Stimulated activated CD4-positive, alpha-beta T cell treated with anti-CD3 and anti-CD28 coated beads, Interleukin-1b, Interleukin-23, amount 100 ng/mL, for 1 hour (primary cell): Measurements from ENCODE around the gene ZNF646.
"Not testable (repeated sequence)": the region's sequence is repeated elsewhere in the genome, so short reads cannot be mapped to it uniquely, and the experiment has no call there.

Experiments used
- DNase-seq, 2 donors: peaks; one replicate each; pipeline ENCODE4 v3.0.0-alpha.2; 2020; ENCODE audit warnings: low read depth in 2 of 2

The ZNF646 gene

GRCh38 chr16:31084584-31085302, 10.5 kb downstream of the ZNF646 start:
- no peak for DNase-seq

GRCh38 chr16:31085411-31085810, 11.2 kb downstream of the ZNF646 start:
- no peak for DNase-seq

- DNase-seq, result no peak
Measured at GRCh38 chr16:31085873-31086628, 11.8 kb downstream of the ZNF646 start.

DNA sequence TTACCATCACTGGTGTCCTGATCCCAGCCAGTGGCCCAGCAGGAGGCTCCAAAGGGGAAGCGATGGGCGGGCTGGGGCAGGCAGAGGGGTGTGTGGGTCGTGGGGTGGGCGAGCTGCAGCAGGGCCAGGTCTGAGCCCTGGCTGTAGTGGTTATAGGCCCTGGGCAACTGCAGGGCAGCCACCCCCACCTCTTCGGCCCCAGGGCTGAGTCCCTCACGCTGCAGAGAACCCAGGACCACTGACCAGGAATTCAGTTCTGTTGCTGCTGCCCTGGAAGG, 12.3 kb downstream of the ZNF646 start:
- no peak for DNase-seq

DNA sequence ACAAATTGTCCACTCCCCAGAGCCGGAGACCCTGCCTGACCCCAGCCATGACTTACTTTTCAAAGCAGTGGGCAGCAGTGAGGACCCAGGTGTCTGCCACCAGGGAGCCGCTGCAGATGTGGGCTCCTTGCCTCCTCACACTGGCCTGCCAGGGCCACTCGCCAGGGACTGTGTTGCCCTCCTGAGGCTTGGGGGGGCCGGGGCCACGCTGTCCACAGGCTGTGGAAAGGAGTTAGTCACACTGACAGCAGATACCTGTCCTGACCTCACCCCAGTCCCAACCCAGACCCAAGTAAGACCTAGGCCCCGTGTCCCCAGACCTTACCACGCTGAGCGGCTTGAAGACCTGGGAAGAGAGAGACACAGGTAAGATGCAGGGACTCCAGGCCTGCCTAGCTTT, 13.3 kb downstream of the ZNF646 start:
- no peak for DNase-seq

- no peak for DNase-seq
Measured at GRCh38 chr16:31087971-31088370, 13.7 kb downstream of the ZNF646 start.

DNA sequence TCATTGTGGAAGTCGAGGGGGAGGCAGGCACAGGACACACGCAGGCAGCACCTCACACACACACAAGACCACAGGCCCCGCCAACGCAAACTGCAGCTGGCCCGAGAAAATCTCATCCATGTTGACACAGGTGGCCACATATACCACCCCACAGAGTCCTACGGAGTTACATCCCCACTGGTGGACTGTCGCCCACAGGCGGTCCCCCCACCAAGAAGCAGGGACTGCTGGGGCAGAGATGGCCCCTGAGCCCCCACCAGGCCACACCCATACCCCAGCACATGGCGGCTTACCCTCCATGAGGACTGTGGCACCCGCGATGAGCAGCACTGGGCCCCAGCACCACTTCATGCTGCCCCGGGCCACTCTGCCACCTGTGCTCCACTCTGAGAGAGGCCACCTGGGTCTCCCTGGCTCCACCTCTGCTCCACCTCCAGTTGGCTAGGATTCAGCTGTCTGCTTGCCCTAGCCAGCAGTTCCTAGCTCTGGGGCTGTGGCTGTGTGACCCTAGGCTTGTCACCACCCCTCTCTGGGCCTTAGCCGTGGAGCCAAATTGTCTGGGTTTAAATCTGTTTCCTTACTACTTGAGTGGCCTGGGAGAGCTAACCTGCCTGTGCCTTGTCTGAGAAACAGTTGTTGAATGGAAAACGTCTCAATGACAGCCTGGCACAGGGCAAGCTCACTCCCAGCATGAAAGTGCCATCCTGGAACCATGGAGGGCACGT, 14.4 kb downstream of the ZNF646 start, which contains the start of gene PRSS53:
Gene PRSS53, minus strand, starts transcription at position 485 of the 725 bp plus-strand sequence. Its CDS starts 134 bp downstream, at position 351.
- DNase-seq, result no peak

- DNase-seq, result no peak
Measured at GRCh38 chr16:31089199-31089598, 15.0 kb downstream of the ZNF646 start.

GRCh38 chr16:31090540-31090939, 16.3 kb downstream of the ZNF646 start:
- no peak for DNase-seq

GRCh38 chr16:31092330-31092729, 18.1 kb downstream of the ZNF646 start:
- DNase-seq, result no peak

DNA sequence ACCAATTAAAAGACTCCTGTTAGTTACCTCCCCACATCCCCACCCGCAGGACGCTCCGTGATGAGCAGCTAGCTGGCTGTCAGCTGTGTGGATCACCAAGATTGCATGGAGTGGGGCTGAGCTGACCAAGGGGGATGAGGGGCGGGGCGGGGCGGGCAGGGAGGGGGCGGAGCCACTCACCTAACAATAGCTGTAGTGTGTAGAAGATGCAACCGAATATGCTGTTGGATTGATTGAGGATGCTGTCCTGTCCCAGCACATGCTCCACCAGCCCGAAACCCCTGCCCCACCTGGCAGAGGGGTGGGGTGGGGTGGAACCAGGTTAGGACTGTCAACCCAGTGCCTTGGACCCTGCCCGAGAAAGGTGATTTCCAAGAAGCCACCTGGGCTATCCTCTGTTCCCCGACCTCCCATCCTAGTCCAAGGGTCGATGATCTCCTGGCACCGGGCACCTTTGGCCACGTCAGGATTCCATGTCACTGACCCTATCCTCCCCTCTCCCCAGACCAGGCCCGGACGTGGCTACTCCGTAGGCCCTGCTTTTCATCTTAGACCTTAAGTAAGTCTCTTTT, 19.0 kb downstream of the ZNF646 start:
- DNase-seq, result no peak

- DNase-seq, result no peak
Measured at GRCh38 chr16:31094088-31094423, 19.8 kb downstream of the ZNF646 start.

GRCh38 chr16:31094424-31095120, 20.4 kb downstream of the ZNF646 start, which contains the start of gene VKORC1:
Gene VKORC1 (minus strand): TSS chr16:31094797. CDS start chr16:31094729, 68 bp downstream.
- peak; percentile 59 to 70 for DNase-seq

GRCh38 chr16:31099860-31100638, 25.8 kb downstream of the ZNF646 start:
- DNase-seq, result no peak

DNA sequence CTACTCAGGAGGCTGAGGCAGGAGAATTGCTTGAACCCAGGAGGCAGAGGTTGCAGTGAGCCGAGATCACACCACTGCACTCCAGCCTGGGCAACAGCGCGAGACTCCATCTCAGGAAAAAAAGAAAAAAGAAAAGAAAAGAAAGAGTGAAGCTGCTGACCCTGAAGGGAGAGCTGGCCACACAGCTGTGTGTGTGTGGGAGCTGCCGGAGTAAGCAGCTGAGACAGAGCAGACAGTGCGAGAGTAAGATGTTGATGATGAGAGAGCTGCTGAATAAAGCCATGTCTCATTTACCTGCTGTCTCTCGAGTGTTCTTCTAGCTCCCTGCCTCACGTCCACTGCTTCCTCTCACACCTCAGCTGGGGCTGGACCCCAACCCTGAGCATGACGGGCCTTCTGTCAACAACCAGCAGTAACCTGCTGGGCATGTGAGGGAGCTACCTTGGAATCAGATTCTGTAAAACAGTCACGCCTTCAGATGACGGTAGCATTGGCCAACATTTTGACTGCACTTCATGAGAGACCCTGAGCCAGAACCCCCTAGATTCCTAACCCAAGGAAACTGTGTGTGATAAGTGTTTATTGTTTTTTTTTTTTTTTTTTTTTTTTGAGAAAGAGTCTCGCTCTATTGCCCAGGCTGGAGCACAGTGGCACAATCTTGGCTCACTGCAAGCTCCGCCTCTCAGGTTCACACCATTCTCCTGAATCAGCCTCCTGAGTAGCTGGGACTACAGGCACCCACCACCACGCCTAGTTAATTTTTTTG, 26.8 kb downstream of the ZNF646 start:
- not testable (repeated sequence) for DNase-seq

- DNase-seq, result peak; percentile 41 to 80
Measured at GRCh38 chr16:31105677-31106213, 31.5 kb downstream of the ZNF646 start.

GRCh38 chr16:31106509-31107464, 32.6 kb downstream of the ZNF646 start:
- DNase-seq, result no peak

DNA sequence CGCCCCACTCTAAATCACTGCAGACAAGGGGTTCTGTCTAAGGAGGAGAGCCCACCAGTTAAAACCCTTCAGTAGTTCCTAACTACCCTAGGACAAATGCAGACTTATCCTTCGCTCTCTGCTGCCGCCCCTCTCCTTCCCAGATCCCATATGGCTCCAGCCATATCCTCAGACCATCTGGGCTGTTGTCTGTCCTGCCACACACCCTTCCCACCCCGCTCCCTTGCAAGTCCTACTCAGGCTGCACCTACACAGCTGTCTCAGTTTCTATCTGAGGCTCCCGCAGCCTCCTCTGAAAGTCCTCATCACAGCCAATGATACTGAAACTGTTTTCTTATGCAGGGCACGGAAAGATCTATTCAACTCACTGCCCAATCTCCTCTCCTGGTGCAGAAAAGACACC, 33.2 kb downstream of the ZNF646 start:
- DNase-seq, result no peak
